Measurements from ENCODE around the gene TMEM41B.
"Not testable (repeated sequence)": the region's sequence is repeated elsewhere in the genome, so short reads cannot be mapped to it uniquely, and the experiment has no call there.

The TMEM41B gene

GRCh38 chr11:9304178-9304577 is 10.2 kb downstream of the TMEM41B start:
- DNase-seq: no peak

- no peak for DNase-seq
Measured at GRCh38 chr11:9302448-9302847, 11.9 kb downstream of the TMEM41B start.

- no peak for DNase-seq
Measured at GRCh38 chr11:9301720-9302119, 12.7 kb downstream of the TMEM41B start.

GRCh38 chr11:9293646-9294045 is 20.7 kb downstream of the TMEM41B start:
- no peak for DNase-seq

DNA sequence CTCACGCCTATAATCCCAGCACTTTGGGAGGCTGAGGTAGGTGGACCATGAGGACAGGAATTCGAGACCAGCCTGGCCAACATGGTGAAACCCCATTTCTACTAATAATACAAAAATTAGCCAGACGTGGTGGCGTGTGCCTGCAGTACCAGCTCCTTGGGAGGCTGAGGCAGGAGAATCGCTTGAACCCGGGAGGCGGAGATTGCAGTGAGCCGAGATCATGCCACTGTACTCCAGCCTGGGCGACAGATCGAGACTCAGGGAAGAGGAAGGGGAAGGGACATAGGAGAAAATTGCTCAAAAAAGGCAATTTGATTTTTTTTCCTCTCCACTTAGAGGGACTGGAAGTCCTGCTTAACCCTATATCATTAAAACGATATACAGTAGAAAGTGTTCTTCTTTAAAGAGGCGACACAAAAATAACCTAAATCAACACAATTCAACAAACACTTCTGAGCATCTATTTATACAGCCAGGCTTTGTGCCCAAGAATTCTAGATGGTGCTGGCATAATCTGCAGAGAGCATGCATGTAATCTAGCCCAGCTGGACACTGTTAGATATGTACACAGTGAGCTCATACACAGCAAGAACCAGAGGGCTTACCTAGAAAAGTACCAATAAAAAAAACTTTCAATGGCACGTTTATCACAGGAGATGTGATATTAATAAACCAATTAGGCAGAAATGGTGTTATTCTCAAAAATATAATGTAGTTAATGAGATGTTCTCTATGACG is 28.4 kb downstream of the TMEM41B start:
- DNase-seq: no peak

GRCh38 chr11:9280655-9281301 is 33.6 kb downstream of the TMEM41B start:
- DNase-seq: no peak

GRCh38 chr11:9277176-9277575 is 37.2 kb downstream of the TMEM41B start:
- DNase-seq: no peak

- no peak for DNase-seq
Measured at GRCh38 chr11:9276571-9276970, 37.8 kb downstream of the TMEM41B start.

DNA sequence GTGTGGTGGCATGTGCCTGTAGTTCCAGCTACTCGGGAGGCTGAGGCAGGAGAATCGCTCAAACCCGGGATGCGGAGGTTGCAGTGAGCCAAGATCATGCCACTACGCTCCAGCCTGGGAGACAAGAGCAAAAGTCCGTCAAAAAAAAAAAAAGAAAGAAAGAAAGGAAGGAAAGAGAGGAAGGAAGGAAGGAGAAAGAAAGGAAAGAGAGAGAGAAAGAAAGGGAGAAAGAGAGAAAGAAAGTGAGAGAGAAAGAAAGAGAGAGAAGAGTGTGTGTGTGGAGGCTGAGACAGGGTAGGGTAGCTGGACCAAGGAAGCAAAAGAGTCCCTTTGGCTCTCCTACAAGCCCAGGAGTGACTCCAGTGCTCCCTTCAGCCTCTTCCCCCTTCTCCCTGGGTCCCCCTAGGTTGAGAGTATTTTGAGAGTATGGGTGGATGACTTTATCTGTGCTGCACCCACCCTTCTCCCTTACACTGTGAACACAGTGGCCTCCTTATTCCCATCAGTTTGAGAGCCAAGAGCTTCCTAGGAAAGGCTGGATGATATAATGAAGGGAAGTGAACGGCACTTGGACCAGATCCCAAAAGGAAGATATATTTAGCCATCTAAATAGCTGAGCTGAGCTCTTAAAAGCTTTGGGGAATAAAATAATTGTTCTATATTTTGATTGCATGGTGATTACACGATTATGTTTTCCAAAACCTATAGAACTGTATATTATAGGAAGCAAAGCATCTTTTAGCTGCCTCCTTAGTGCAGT is 39.7 kb downstream of the TMEM41B start:
- DNase-seq: no peak

GRCh38 chr11:9273376-9274336 is 40.7 kb downstream of the TMEM41B start:
- no peak for DNase-seq

DNA sequence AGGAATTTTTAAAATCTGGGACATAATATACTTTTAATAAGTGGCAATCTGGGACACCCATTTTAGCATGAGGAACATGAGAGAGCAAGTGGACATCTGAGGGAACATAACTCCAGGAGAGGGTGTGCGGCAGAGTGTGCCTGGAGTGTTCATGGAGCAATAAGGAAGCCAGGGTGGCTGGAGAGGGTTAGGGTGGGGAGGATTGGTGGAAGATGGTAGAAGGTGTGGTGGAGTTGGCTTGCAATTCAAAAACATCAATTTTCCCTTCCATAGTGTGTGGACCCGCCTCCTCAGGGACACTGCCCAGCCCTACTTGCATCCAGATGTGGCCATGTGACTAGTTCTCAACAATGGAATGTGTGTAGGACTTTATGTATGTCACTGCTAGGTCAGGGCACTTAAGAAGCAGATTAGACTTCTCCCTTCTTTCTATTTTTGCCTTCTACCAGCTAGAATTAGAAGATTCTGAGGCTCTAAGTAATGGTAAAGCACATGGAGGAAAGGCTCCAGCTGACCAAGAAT is 44.8 kb downstream of the TMEM41B start:
- no peak for DNase-seq

DNA sequence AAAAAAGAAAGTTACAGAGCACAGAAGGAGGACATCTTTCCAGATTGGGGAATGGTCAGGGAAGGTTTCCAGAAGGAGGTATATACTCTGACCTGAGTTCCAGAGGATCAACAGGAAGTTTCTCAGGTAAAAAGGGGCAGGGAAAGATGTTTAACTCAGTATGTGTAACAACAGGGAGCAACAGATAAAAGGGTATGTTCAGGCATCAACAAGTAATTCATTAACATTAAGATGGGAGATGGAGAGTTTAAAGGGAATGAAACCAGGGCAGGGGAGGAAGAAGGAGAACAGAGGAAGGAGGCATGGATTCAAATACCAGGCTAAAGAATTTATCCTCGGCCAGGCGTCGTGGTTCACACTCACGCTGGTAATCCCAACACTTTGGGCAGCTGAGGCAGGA is 46.7 kb downstream of the TMEM41B start:
- no peak for DNase-seq

DNA sequence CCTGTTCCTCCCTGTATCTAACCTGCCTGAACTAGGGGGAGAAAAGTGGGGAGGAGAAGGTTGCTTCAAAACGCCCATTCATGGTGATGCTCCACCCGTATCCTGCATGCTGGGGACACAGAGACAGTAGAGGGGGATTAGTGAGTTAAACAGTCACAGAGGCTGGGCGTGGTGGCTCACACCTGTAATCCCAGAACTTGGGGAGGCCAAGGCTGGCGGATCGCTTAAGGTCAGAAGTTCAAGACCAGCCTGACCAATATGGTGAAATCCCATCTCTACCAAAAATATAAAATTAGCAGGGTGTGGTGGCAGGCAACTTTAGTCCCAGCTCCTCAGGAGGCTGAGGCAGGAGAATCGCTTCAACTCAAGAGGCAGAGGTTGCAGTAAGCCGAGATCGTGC is 47.5 kb downstream of the TMEM41B start:
- no peak for DNase-seq

GRCh38 chr11:9266132-9266736 is 48.2 kb downstream of the TMEM41B start:
- DNase-seq: no peak

GRCh38 chr11:9265211-9266131 is 48.9 kb downstream of the TMEM41B start, which contains the start of gene DENND5A:
Gene DENND5A, minus strand, starts transcription at chr11:9265350. Its CDS starts 281 bp downstream, at chr11:9265069.
- peak; percentile 56 for DNase-seq

DNA sequence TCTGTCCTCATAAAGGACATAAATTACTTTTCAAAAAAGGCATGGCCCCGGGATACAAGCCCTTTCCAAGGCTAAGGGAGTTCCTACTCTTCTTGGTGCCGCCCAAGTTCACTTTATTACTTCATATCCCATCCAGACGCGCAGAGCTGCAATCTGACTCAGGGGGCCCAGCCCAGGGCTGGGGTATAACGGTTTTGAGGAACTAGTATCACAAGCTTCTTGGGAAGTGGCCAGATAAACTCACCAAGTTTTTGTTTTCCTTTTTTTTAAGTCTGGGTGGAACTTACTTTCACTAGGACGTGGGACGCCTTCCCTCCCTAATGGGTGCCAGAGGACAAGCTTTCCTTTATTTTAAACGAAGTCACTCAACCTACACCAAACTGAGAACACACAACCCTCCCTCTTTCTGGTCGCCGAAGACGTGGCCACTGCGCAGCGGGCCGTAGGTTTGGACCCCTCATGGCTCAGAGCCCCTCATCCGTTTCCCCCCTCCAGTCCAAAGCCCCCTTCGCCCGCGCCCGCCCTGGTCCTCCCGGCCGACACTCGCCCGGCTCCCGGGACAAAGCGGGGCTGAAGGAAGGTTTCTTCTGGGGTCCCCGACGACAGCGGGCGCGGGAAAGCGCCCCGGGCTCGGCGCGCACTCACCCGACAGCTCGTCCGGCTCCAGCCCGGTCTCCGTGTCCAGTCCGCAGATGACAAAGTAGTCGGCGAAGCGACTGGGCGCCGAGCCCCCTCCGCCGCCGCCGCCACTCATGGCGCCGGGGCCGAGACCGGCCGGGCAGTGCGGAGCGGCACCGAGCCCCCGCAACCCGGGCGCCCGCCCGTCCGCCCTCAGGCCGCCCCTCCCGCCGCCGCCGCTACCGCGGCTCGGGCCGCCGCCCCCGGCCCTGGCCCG is 49.8 kb downstream of the TMEM41B start:
- DNase-seq: peak; percentile 11

DNA sequence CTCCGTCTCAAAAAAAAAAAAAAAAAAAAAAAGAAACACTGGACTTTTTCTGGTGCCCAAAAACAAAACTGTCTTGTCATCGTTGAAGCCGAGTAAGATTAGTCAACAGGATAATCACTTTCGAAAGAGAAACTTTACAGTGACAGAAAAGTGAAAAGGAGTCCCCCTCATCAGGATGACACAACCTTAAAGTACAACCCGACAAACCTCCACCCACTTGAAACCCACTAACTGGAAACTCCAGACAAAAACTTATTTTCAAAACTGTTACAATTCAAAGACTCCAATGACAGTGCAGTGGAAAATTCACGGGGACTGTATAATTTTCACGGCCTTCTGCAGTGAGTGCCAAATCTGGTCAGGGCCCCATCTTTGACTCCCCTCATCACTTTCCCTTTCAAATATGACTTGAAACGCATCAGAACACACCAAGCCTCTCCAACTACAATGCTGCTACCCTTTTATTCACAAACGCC is 50.5 kb downstream of the TMEM41B start:
- no peak for DNase-seq

DNA sequence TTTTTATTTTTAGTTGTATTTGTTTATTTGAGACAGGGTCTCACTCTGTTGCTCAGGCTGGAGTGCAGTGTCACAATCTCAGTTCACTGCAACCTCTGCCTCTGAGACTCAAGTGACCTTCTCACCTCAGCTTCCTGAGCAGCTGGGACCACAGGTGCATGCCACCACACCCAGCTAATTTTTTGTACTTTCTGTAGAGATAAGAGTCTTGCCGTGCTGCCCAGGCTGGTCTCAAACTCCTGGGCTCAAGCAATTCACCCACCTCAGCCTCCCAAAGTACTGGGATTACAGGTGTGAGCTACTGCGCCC is 53.6 kb downstream of the TMEM41B start:
- not testable (repeated sequence) for DNase-seq

DNA sequence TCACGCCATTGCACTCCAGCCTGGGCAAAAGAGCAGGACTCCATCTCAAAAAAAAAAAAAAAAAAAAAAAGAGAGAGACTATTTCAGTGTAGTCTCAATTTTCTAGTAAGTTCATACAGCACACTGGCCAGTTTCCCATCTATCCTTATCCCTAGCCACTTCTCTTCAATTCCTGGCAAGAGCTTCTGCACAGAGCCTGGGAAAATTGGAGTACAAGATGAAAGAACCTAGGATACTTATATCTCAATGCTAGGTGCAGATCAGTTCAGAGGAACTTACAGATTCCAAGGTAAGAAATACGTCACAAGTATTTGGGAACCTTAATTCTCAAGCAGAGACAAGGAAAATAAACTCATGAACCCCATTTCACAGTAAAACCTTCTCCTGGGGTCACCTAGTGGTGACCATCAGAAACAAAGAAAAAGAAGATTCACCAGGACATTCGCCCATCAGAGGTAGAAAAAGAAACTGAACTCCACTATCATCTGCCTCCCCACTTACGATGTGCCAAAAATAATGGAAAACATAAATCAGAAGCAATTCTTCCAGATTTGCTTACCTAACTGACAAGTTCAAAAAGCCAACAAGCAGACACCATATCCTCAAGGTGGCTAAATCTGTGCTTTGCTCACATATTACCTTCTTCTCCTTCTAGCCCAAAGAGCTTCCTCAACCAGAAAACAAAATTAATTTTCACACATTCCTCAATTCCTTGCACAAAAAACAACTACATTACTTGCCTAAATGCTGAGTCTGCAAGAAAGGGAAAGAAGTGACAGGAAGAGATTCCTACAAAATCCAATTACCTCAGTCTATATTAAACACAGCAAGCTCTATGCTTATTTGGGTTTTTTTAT is 54.2 kb downstream of the TMEM41B start:
- no peak for DNase-seq

Data from T1000 (cell line).